ENCODE measurements around the gene NEMP2. TPM values are rescaled to one million over a fixed set of nuclear protein-coding genes. Genes with fewer than 3 reads are reported as not detected.

Gene NEMP2
- total RNA-seq, 1 donor from 2014 or later: 7.2 TPM

DNA sequence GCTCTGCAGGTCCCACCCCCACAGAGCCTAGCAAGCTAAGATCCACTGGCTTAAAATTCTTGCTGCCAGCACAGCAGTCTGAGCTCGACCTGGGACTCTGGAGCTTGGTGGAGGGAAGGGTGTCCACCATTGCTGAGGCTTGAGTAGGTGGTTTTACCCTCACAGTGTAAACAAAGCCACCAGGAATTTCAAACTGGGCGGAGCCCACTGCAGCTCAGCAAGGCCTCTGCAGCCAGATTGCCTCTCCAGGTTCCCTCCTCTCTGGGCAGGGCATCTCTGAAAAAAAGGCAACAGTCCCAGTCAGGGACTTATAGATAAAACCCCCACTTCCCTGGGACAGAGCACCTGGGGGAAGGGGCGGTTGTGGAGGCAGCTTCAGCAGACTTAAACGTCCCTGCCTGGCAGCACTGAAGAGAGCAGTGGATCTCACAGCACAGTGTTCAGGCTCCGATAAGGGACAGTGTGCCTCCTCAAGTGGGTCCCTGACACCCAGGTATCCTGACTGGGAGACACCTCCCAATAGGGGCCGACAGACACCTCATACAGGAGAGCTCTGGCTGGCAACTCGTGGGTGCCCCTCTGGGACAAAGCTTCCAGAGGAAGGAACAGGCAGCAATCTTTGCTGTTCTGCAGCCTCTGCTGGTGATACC, 20.0 kb upstream of the NEMP2 start:
- H3K4me1 Mint-ChIP-seq (ENCODE audit: unreplicated experiment): no peaks in the 10 kb centered on the region
- TF ChIP-seq, protein P1, sequence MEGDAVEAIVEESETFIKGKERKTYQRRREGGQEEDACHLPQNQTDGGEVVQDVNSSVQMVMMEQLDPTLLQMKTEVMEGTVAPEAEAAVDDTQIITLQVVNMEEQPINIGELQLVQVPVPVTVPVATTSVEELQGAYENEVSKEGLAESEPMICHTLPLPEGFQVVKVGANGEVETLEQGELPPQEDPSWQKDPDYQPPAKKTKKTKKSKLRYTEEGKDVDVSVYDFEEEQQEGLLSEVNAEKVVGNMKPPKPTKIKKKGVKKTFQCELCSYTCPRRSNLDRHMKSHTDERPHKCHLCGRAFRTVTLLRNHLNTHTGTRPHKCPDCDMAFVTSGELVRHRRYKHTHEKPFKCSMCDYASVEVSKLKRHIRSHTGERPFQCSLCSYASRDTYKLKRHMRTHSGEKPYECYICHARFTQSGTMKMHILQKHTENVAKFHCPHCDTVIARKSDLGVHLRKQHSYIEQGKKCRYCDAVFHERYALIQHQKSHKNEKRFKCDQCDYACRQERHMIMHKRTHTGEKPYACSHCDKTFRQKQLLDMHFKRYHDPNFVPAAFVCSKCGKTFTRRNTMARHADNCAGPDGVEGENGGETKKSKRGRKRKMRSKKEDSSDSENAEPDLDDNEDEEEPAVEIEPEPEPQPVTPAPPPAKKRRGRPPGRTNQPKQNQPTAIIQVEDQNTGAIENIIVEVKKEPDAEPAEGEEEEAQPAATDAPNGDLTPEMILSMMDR (conservative IDR thresholded peaks at IDR 0.05): no peak
- no peak overlapping the region for H3K4me3 Mint-ChIP-seq
- H3K27me3 Mint-ChIP-seq: no peaks in the 10 kb centered on the region
- H3K9me3 Mint-ChIP-seq: no peaks in the 10 kb centered on the region
- no peak for DNase-seq (ENCODE audit: extremely low spot score, unreplicated experiment)
- no peak overlapping the region for H3K27ac Mint-ChIP-seq
- H3K36me3 Mint-ChIP-seq: no peaks in the 10 kb centered on the region

DNA sequence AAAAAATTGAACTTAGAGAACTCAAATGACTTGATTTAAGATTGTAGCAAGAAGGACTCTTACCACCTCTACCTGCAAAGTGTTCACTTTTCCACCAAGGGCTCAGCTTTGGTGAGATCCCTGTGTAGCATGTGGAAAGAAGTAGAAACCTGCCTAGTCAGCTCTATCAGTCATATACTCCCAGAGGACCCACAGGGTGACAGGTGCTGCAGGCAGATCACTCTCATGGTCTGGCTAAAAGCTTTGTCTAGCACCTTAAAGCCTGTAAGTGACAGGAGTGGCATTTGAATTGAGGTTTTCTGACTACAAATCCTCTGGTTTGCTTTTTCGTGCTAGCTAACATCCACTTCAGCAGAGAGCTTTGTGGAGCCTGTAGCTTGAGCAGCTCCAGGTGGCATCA, 18.7 kb upstream of the NEMP2 start:
- no peak overlapping the region for H3K4me3 Mint-ChIP-seq
- H3K36me3 Mint-ChIP-seq: no peaks in the 10 kb centered on the region
- TF ChIP-seq, protein P1 (conservative IDR thresholded peaks at IDR 0.05): no peak
- H3K27me3 Mint-ChIP-seq: no peaks in the 10 kb centered on the region
- H3K9me3 Mint-ChIP-seq: no peaks in the 10 kb centered on the region
- H3K27ac Mint-ChIP-seq: no peak overlapping the region
- no peak for DNase-seq (ENCODE audit: extremely low spot score, unreplicated experiment)
- H3K4me1 Mint-ChIP-seq (ENCODE audit: unreplicated experiment): no peaks in the 10 kb centered on the region

DNA sequence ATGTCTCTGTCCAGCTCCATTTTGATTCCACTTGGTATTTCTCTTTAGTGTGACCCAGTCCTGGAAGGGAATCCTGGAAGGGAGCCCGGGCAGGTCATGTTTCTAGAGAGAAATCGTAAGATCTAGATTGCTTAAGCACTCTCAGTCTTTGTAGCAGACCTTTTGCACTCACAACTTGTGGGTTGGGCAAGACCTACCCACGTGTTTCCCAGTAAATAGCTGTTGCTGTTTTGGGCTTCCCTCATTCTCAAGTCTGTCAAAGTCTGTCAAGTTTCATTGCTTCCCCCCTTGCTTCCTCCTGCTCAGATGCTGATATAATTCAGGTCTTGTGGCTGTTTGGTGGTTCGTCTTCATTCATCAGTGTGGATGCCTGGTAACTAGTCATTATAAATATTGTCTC, 17.4 kb upstream of the NEMP2 start:
- Mint-ChIP-seq H3K27me3 (no peaks in the 10 kb centered on the region), H3K4me3 (no peak overlapping the region), H3K27ac (no peak overlapping the region), H3K4me1 (ENCODE audit: unreplicated experiment) (no peaks in the 10 kb centered on the region), H3K9me3 (no peaks in the 10 kb centered on the region), H3K36me3 (no peaks in the 10 kb centered on the region)
- DNase-seq (ENCODE audit: extremely low spot score, unreplicated experiment): no peak
- TF ChIP-seq, protein P1 (conservative IDR thresholded peaks at IDR 0.05): no peak

DNA sequence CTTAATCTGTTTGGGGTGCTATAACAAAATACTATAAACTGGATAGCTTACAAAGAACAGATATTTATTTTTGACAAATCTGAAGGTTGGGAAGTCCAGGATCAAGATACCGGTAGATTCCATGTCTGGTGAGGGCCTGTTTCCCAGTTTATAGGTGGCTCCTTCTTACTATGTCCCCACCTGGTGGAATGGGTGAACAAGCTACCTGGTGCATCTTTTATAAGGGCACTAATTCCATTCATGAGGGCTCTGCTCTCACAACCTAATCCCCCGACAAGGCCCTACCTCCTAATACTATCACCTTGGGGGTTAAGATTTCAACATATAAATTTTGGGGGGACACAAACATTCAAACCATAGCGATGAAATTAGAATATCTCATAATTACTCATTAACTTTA, 15.6 kb upstream of the NEMP2 start:
- TF ChIP-seq, protein P1 (conservative IDR thresholded peaks at IDR 0.05): no peak
- Mint-ChIP-seq H3K4me3 (no peak overlapping the region), H3K9me3 (no peaks in the 10 kb centered on the region), H3K27ac (no peak overlapping the region), H3K36me3 (no peaks in the 10 kb centered on the region), H3K4me1 (ENCODE audit: unreplicated experiment) (peaks cover 2% of the 10 kb centered on the region), H3K27me3 (no peaks in the 10 kb centered on the region)
- no peak for DNase-seq (ENCODE audit: extremely low spot score, unreplicated experiment)

DNA sequence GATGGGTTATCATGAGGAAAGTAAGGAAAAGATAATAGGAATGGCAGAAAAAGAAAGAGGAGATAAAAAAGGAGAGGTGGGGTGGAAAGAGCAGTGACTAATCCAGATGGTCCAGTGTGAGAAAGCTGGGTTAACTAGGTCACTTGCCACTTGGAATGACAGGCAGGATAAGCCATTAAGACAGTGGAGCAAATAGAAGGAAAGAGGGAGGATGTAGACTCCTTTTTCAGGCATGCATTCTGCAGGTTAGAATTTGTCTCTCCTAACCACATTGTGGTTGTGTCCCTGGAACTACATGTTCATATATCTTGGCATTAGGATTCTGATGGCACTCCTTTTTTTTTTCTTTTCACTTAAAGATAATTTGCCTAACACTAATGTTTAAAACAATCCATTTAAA, 13.4 kb upstream of the NEMP2 start:
- peaks cover 4% of the 10 kb centered on the region for H3K4me1 Mint-ChIP-seq (ENCODE audit: unreplicated experiment)
- H3K27me3 Mint-ChIP-seq: no peaks in the 10 kb centered on the region
- H3K9me3 Mint-ChIP-seq: no peaks in the 10 kb centered on the region
- no peak overlapping the region for H3K27ac Mint-ChIP-seq
- TF ChIP-seq, protein P1 (conservative IDR thresholded peaks at IDR 0.05): no peak
- DNase-seq (ENCODE audit: extremely low spot score, unreplicated experiment): no peak
- H3K4me3 Mint-ChIP-seq: no peak overlapping the region
- no peaks in the 10 kb centered on the region for H3K36me3 Mint-ChIP-seq

DNA sequence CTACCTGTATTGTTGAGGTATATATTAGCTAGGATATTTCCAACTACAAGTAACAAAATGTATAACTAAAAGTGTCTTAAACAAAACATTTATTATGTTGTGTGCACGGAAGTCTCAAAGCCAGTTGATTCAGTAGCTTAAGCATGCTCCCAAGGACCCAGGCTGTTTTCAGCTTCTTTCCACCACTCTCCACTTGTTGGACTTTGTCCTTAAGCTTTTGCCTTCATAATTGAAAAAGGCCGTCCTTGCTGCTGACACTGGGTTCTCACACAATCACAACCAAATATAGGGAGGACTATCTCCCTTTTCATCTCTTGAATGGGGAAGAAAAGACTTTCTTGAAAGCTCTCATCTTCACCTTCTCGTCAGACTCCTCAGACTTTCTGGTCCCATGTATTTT, 12.2 kb upstream of the NEMP2 start:
- DNase-seq (ENCODE audit: extremely low spot score, unreplicated experiment): no peak
- H3K9me3 Mint-ChIP-seq: peaks cover 3% of the 10 kb centered on the region
- H3K4me3 Mint-ChIP-seq: no peak overlapping the region
- H3K27ac Mint-ChIP-seq: no peak overlapping the region
- H3K27me3 Mint-ChIP-seq: no peaks in the 10 kb centered on the region
- peaks cover 4% of the 10 kb centered on the region for H3K4me1 Mint-ChIP-seq (ENCODE audit: unreplicated experiment)
- peaks cover 3% of the 10 kb centered on the region for H3K36me3 Mint-ChIP-seq
- TF ChIP-seq, protein P1 (conservative IDR thresholded peaks at IDR 0.05): no peak
